GM12878 (cell line): ENCODE results near the gene NPRL2. TPM values are rescaled to one million over a fixed set of nuclear protein-coding genes. Genes with fewer than 3 reads are reported as not detected.

Experiments used
- BCL11A ChIP-seq: IDR thresholded peaks from 2 replicates; pipeline ENCODE4 v1.6.1; 2011; ENCODE audit warnings: low read depth, low read length
- CHD1 ChIP-seq: IDR thresholded peaks from 2 replicates; pipeline ENCODE4 v1.6.1; 2012; ENCODE audit warnings: low read depth, low read length, improper control_type of control experiment
- EGR1 ChIP-seq, 2 experiments: IDR thresholded peaks; 1 replicate in 1 of 2; 2 replicates in 1 of 2; pipeline ENCODE4 v1.6.1; 2011 to 2012; ENCODE audit warnings: low read depth in 2 of 2, low read length in 2 of 2, borderline replicate concordance in 1 of 2, mild to moderate bottlenecking in 1 of 2, moderate library complexity in 1 of 2
- KAT2A ChIP-seq: conservative IDR thresholded peaks from 2 replicates; pipeline ENCODE4 v1.6.1; 2011; ENCODE audit warnings: low read depth, low read length; ENCODE audit not compliant: control insufficient read depth
- PBX3 ChIP-seq: IDR thresholded peaks from 2 replicates; pipeline ENCODE4 v1.6.1; 2011; ENCODE audit warnings: mild to moderate bottlenecking, low read depth, low read length, moderate library complexity; ENCODE audit not compliant: insufficient replicate concordance
- RAD21 ChIP-seq: IDR thresholded peaks from 2 replicates; pipeline ENCODE4 v1.6.1; 2011; ENCODE audit warnings: mild to moderate bottlenecking, low read depth, low read length, moderate library complexity; ENCODE audit not compliant: insufficient read depth
- RAD51 ChIP-seq: fragments of 450-650 bp; IDR thresholded peaks from 2 replicates; pipeline ENCODE4 v1.6.1; 2016; ENCODE audit warnings: moderate library complexity, mild to moderate bottlenecking, inconsistent platforms
- RELB ChIP-seq: fragments of 450-650 bp; IDR thresholded peaks from 2 replicates; pipeline ENCODE4 v1.6.1; 2017; ENCODE audit warnings: low read depth, mild to moderate bottlenecking, moderate library complexity
- STAT1 ChIP-seq: fragments of 450-650 bp; conservative IDR thresholded peaks from 2 replicates; pipeline ENCODE4 v1.6.1; 2014; ENCODE audit warnings: antibody characterized with exemption, mild to moderate bottlenecking
- ZBED1 ChIP-seq: IDR thresholded peaks from 2 replicates; pipeline ENCODE4 v1.6.1; 2016; ENCODE audit warnings: borderline replicate concordance
- ZNF207 ChIP-seq: fragments of 450-650 bp; IDR thresholded peaks from 2 replicates; pipeline ENCODE4 v1.6.1; 2014; ENCODE audit warnings: antibody characterized with exemption, mild to moderate bottlenecking, borderline replicate concordance
- ZNF217 ChIP-seq: fragments of 450-650 bp; IDR thresholded peaks from 2 replicates; pipeline ENCODE4 v1.6.1; 2017; ENCODE audit warnings: antibody characterized with exemption, mild to moderate bottlenecking
- polyA plus RNA-seq, 11 experiments: library from polyadenylated mRNA; depleted of rRNA in 4 of 11; unstranded in 6 of 11; stranded (reverse) in 5 of 11; fragments of >200 nt; fragmentation: Nextera tagmentation in 4 of 11; fragmentation: Illumina TruSeq in 1 of 11; extraction: Ambion mirVana in 4 of 11; extraction: Trizol in 1 of 11; gene quantifications; 1 replicate in 1 of 11; 2 replicates in 10 of 11; pipeline versions ENCODE4 v1.2.1 to v1.2.3, GENCODE V29; 2011 to 2016; ENCODE audit warnings: inconsistent platforms in 2 of 11, missing spikeins in 2 of 11, low read depth in 1 of 11
- total RNA-seq, 4 experiments: library from RNA; depleted of rRNA in 3 of 4; stranded (reverse); fragments of >200 nt in 3 of 4; fragmentation: Illumina TruSeq in 1 of 4; extraction: Trizol in 1 of 4; gene quantifications; 2 replicates each; pipeline versions ENCODE4 v1.2.1 to v1.2.3, GENCODE V29; 2013 to 2021
- TF ChIP-seq, protein P1 (sequence below): IDR thresholded peaks from 2 replicates; pipeline ENCODE4 v1.6.1; 2011; ENCODE audit warnings: borderline replicate concordance, low read depth, mild to moderate bottlenecking, moderate library complexity, mixed read lengths, low read length; ENCODE audit not compliant: insufficient read depth; ENCODE audit errors: extremely low read length
- TF ChIP-seq, protein P2 (sequence below): fragments of 450-650 bp; IDR thresholded peaks from 2 replicates; pipeline ENCODE4 v1.6.1; 2017; ENCODE audit warnings: mild to moderate bottlenecking, moderate library complexity

Gene NPRL2
- total and polyA plus RNA-seq, 10 of the 15 experiments (the other 5 are each of a cell fraction or from before 2014, with no cell fraction given): 17.8 to 54.2 (median 32.9) TPM

DNA sequence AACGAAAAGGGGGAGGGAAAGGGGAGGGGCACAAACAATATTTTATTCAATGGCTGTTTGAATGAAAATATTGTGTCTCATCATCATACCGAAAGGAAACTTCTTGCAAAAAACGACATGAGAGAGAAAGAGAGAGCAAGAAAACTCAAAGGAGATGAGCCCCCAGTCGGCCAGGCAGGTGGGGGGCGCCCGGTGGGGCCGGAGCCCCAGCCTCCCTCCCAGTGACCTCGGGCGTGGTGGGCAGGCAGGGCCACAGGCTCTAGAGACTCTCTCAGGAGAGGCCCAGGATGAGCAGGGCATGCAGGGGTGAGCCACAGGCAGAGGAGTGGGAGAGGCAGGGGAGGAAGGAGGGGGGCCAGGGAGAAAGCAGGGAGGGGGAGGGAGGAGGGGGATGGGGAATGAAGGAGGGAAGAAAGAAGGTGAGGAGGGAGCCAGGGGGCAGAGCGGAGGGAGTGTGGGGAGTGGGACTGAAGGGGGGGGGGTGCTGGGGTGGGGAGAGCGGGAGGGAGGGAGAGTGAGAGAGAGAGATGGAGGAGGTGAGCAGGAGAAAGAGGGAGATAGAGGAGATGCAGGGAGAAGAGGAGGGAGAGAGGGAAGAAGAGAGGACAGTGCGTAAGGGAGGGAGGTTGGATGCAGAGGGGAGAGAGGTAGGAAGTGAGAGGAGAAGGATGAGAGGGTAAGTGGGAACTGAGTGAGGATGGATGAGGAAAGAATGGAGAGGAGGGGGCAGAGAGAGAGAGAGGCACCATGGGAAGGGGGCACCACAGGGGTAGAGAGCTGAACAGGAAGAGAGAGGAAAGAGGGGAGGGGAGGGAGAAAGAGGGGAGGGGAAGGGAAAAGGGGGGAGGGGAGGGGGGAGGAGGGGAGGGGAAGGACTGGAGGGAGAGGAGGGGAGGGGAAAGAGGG lies 22.8 kb upstream of the NPRL2 start (continued):
- TF ChIP-seq STAT1 (no peak), RELB (no peak), ZBED1 (no peak), PBX3 (no peak), EGR1 (IDR thresholded peaks at IDR 0.05; ENCODE audit: borderline replicate concordance in 1 of 2, low read depth in 2 of 2, low read length in 2 of 2) (no peak), KAT2A (no peak), BCL11A (no peak), RAD21 (no peak), CHD1 (no peak), RAD51 (no peak), ZNF217 (no peak), ZNF207 (no peak)
- TF ChIP-seq, protein P1, sequence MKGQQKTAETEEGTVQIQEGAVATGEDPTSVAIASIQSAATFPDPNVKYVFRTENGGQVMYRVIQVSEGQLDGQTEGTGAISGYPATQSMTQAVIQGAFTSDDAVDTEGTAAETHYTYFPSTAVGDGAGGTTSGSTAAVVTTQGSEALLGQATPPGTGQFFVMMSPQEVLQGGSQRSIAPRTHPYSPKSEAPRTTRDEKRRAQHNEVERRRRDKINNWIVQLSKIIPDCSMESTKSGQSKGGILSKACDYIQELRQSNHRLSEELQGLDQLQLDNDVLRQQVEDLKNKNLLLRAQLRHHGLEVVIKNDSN: no peak
- TF ChIP-seq, protein P2, sequence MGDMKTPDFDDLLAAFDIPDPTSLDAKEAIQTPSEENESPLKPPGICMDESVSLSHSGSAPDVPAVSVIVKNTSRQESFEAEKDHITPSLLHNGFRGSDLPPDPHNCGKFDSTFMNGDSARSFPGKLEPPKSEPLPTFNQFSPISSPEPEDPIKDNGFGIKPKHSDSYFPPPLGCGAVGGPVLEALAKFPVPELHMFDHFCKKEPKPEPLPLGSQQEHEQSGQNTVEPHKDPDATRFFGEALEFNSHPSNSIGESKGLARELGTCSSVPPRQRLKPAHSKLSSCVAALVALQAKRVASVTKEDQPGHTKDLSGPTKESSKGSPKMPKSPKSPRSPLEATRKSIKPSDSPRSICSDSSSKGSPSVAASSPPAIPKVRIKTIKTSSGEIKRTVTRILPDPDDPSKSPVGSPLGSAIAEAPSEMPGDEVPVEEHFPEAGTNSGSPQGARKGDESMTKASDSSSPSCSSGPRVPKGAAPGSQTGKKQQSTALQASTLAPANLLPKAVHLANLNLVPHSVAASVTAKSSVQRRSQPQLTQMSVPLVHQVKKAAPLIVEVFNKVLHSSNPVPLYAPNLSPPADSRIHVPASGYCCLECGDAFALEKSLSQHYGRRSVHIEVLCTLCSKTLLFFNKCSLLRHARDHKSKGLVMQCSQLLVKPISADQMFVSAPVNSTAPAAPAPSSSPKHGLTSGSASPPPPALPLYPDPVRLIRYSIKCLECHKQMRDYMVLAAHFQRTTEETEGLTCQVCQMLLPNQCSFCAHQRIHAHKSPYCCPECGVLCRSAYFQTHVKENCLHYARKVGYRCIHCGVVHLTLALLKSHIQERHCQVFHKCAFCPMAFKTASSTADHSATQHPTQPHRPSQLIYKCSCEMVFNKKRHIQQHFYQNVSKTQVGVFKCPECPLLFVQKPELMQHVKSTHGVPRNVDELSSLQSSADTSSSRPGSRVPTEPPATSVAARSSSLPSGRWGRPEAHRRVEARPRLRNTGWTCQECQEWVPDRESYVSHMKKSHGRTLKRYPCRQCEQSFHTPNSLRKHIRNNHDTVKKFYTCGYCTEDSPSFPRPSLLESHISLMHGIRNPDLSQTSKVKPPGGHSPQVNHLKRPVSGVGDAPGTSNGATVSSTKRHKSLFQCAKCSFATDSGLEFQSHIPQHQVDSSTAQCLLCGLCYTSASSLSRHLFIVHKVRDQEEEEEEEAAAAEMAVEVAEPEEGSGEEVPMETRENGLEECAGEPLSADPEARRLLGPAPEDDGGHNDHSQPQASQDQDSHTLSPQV: no peak
- TF ChIP-seq, all 136 proteins: peak for 0
